ENCODE results near the gene TPST2. TPM values are rescaled to one million over a fixed set of nuclear protein-coding genes. Genes with fewer than 3 reads are reported as not detected.

The TPST2 gene
- total and polyA plus RNA-seq, 9 of the 15 experiments (the other 6 are each of a cell fraction or from before 2014, with no cell fraction given) = 14.2 to 123 (median 60.1) TPM

DNA sequence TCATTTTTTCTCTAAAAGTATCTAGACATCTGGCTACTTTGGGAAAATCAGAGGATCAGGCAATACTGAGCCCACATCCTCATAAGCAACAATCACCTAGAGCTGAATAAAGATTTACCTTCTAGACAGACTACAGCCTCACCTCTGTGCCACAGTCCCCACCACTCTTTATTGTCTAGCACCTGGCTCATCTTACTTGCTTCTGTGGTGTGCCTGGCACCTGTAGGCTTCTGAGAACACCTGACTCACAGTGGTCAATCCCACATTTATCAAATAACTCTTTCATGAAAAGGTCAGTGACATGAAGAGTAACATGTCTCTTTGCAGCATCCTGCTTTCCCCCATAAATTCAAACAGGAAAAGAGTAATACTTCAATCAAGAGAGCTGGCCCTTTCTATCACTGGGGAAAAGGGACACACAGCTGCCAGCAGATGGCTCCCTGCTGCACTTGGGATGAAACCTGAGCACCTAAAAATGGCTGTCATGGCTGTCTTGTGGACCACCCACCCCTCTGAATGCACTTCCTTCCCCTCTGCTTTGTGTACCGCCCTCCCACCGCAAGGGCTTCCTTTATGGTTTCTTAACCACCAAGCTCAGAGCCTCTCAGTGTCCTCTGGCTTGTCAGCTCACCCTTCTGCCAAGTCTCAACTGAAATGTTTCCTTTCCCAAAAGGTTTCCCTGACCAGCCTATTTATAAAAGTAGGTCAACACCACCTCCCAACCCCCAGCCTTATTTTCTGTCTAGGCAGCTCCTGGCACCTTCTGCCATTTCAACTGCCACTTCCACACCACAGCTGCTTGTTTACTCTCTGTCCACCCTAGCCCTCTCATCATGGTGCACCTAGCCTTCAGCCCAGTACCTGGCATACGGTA, 87.0 kb downstream of the TPST2 start:
- CTCF ChIA-PET (ENCODE audit: low intra/inter-chr PET ratio) = interaction anchor here (0.7 to 1.2 kb wide), 2 partner anchors 163 to 1009 kb away, joined by 4 to 5 read pairs; no protein-coding TSS in a partner anchor
- no peaks in the 10 kb centered on the region for H4K20me1 ChIP-seq (replicated peaks; ENCODE audit: control insufficient read depth, insufficient read depth, low read length)
- H3K27ac ChIP-seq (ENCODE audit: extremely low read depth, low read depth, low read length) = no peak overlapping the region
- in situ Hi-C loops (cut with MboI) (no loop called here), intact Hi-C loops (cut with micrococcal nuclease) (no loop called here)
- FAIRE-seq (peak; percentile 69), ATAC-seq (peak; percentile 86), DNase-seq (ENCODE audit: extremely low read depth in 1 of 4, low spot score in 3 of 4) (peak in 2 of 4 experiments; percentile 31 to 37)
- POLR2A ChIA-PET = interaction anchor here (1.3 to 2.5 kb wide), 2 partner anchors 9 kb away, joined by 5 to 7 read pairs; partner anchors contain the start of gene TFIP11
- peaks cover 83% of the 10 kb centered on the region for H3K36me3 ChIP-seq (ENCODE audit: control insufficient read depth, insufficient read depth, low read length)
- no peak overlapping the region for H2AFZ ChIP-seq (ENCODE audit: low read depth, low read length)
- H3K9me3 ChIP-seq (replicated peaks; ENCODE audit: control insufficient read depth, insufficient read depth, low read depth, low read length) = no peaks in the 10 kb centered on the region
- BruUV-seq (replicated peaks) = no TSS peak
- no peaks in the 10 kb centered on the region for H3K27me3 ChIP-seq (ENCODE audit: control insufficient read depth in 2 of 2, insufficient read depth in 2 of 2, low read length in 2 of 2)
- no peaks in the 10 kb centered on the region for H3K9me1 ChIP-seq (ENCODE audit: control insufficient read depth, insufficient read depth, low read length)
- WGBS (ENCODE audit: insufficient coverage, low coverage, missing lambda C conversion rate) = 90% methylated on average over 3 of the region's 3 CpGs
- H3K4me3 ChIP-seq = no peak overlapping the region
- H3K79me2 ChIP-seq (ENCODE audit: control insufficient read depth, insufficient read depth, low read length) = no peaks in the 10 kb centered on the region; the same call in 2 of the 3 replicates
- H3K4me2 ChIP-seq (ENCODE audit: insufficient read depth, low read length) = no peak overlapping the region
- H3K4me1 ChIP-seq (replicated peaks in 1 of 2; ENCODE audit: control insufficient read depth in 2 of 2, insufficient read depth in 2 of 2, low read length in 2 of 2) = peaks cover 5 to 7% of the 10 kb centered on the region in 2 experiments; a peak in 3 of 5 replicates
- H3K9ac ChIP-seq (ENCODE audit: insufficient read depth in 1 of 2, low read depth in 2 of 2, low read length in 2 of 2) = no peak overlapping the region
- TF ChIP-seq, protein P1, sequence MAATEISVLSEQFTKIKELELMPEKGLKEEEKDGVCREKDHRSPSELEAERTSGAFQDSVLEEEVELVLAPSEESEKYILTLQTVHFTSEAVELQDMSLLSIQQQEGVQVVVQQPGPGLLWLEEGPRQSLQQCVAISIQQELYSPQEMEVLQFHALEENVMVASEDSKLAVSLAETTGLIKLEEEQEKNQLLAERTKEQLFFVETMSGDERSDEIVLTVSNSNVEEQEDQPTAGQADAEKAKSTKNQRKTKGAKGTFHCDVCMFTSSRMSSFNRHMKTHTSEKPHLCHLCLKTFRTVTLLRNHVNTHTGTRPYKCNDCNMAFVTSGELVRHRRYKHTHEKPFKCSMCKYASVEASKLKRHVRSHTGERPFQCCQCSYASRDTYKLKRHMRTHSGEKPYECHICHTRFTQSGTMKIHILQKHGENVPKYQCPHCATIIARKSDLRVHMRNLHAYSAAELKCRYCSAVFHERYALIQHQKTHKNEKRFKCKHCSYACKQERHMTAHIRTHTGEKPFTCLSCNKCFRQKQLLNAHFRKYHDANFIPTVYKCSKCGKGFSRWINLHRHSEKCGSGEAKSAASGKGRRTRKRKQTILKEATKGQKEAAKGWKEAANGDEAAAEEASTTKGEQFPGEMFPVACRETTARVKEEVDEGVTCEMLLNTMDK (IDR thresholded peaks at IDR 0.05; ENCODE audit: borderline replicate concordance, insufficient read depth, low read depth, low read length, poor library complexity, severe bottlenecking) = peak; percentile 42
- TF ChIP-seq PHB (CRISPR knock-in tag; IDR thresholded peaks at IDR 0.05) = no peak
- TF ChIP-seq MCM3 (IDR thresholded peaks at IDR 0.05) = no peak
- TF ChIP-seq, protein P2, sequence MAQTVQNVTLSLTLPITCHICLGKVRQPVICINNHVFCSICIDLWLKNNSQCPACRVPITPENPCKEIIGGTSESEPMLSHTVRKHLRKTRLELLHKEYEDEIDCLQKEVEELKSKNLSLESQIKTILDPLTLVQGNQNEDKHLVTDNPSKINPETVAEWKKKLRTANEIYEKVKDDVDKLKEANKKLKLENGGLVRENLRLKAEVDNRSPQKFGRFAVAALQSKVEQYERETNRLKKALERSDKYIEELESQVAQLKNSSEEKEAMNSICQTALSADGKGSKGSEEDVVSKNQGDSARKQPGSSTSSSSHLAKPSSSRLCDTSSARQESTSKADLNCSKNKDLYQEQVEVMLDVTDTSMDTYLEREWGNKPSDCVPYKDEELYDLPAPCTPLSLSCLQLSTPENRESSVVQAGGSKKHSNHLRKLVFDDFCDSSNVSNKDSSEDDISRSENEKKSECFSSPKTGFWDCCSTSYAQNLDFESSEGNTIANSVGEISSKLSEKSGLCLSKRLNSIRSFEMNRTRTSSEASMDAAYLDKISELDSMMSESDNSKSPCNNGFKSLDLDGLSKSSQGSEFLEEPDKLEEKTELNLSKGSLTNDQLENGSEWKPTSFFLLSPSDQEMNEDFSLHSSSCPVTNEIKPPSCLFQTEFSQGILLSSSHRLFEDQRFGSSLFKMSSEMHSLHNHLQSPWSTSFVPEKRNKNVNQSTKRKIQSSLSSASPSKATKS (CRISPR knock-in tag; IDR thresholded peaks at IDR 0.05) = no peak
- TF ChIP-seq, protein P3, sequence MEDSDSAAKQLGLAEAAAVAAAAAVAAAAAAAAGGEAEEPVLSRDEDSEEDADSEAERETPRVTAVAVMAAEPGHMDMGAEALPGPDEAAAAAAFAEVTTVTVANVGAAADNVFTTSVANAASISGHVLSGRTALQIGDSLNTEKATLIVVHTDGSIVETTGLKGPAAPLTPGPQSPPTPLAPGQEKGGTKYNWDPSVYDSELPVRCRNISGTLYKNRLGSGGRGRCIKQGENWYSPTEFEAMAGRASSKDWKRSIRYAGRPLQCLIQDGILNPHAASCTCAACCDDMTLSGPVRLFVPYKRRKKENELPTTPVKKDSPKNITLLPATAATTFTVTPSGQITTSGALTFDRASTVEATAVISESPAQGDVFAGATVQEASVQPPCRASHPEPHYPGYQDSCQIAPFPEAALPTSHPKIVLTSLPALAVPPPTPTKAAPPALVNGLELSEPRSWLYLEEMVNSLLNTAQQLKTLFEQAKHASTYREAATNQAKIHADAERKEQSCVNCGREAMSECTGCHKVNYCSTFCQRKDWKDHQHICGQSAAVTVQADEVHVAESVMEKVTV (CRISPR knock-in tag; IDR thresholded peaks at IDR 0.05) = no peak
- TF ChIP-seq, protein P4, sequence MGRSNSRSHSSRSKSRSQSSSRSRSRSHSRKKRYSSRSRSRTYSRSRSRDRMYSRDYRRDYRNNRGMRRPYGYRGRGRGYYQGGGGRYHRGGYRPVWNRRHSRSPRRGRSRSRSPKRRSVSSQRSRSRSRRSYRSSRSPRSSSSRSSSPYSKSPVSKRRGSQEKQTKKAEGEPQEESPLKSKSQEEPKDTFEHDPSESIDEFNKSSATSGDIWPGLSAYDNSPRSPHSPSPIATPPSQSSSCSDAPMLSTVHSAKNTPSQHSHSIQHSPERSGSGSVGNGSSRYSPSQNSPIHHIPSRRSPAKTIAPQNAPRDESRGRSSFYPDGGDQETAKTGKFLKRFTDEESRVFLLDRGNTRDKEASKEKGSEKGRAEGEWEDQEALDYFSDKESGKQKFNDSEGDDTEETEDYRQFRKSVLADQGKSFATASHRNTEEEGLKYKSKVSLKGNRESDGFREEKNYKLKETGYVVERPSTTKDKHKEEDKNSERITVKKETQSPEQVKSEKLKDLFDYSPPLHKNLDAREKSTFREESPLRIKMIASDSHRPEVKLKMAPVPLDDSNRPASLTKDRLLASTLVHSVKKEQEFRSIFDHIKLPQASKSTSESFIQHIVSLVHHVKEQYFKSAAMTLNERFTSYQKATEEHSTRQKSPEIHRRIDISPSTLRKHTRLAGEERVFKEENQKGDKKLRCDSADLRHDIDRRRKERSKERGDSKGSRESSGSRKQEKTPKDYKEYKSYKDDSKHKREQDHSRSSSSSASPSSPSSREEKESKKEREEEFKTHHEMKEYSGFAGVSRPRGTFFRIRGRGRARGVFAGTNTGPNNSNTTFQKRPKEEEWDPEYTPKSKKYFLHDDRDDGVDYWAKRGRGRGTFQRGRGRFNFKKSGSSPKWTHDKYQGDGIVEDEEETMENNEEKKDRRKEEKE (IDR thresholded peaks at IDR 0.05; ENCODE audit: borderline replicate concordance in 1 of 2, control insufficient read depth in 1 of 2, low read depth in 2 of 2, low read length in 1 of 2) = no peak
- TF ChIP-seq HSF4 (CRISPR knock-in tag; IDR thresholded peaks at IDR 0.05; ENCODE audit: borderline replicate concordance) = no peak
- no peak for TF ChIP-seq FIP1L1 (IDR thresholded peaks at IDR 0.05; ENCODE audit: low read depth, low read length, poor library complexity, severe bottlenecking)
- no peak for TF ChIP-seq ZNF436 (CRISPR knock-in tag; IDR thresholded peaks at IDR 0.05)
- TF ChIP-seq BHLHE40 (IDR thresholded peaks at IDR 0.05; ENCODE audit: low read length) = peak; percentile 17; the same call in 1 of the 2 replicates
